ENCODE results near the gene TDRKH. TPM values are rescaled to one million over a fixed set of nuclear protein-coding genes. Genes with fewer than 3 reads are reported as not detected.
A peak's percentile ranks its signal among the peaks of the same experiment; 100 is the strongest.

Gene TDRKH
- total and polyA plus RNA-seq, 4 donors, result 1.5 to 6.7 (median 3.8) TPM

GRCh38 chr1:151830055-151830454, 39.8 kb upstream of the TDRKH start (continued):
- TF ChIP-seq NR2F2 (IDR thresholded peaks at IDR 0.05) (no peak), YY1 (IDR thresholded peaks at IDR 0.05) (no peak), HNF4A (conservative IDR thresholded peaks at IDR 0.05) (no peak)

- Histone ChIP-seq H3K27me3 (ENCODE audit: control insufficient read depth in 4 of 4, insufficient read depth in 4 of 4, low read length in 3 of 4) (no peaks in the 10 kb centered on the region), H3K4me3 (ENCODE audit: low read depth in 1 of 3, low read length in 3 of 3) (peak overlapping the region in 1 of 3 donors; percentile 77), H3K9me3 (ENCODE audit: control insufficient read depth in 4 of 4, low read length in 3 of 4) (no peaks in the 10 kb centered on the region), H3K4me1 (ENCODE audit: control insufficient read depth in 4 of 4, insufficient read depth in 4 of 4, low read length in 3 of 4) (peaks cover 19 to 79% (median 66%) of the 10 kb centered on the region in 4 donors), H3K36me3 (ENCODE audit: control insufficient read depth in 4 of 4, insufficient read depth in 3 of 4, low read depth in 1 of 4, low read length in 3 of 4) (peaks cover 2 to 12% (median 4%) of the 10 kb centered on the region in 4 donors), H3K27ac (ENCODE audit: low read depth in 1 of 2, low read length in 2 of 2) (peak overlapping the region in 1 of 2 donors; percentile 6), H3K9ac (ENCODE audit: low read depth in 1 of 2, low read length in 2 of 2) (peak overlapping the region in 1 of 2 donors; percentile 16)
- no peak for DNase-seq (ENCODE audit: low spot score)
- TF ChIP-seq TAF1 (conservative IDR thresholded peaks at IDR 0.05) (no peak), FOXA1 (IDR thresholded peaks at IDR 0.05) (no peak), CTCF (IDR thresholded peaks at IDR 0.05; ENCODE audit: low read depth, low read length, missing input control) (no peak), EGR1 (IDR thresholded peaks at IDR 0.05; ENCODE audit: low read depth in 2 of 2) (no peak), GABPA (IDR thresholded peaks at IDR 0.05 in 1 of 2, conservative IDR thresholded peaks at IDR 0.05 in 1 of 2) (no peak), YY1 (IDR thresholded peaks at IDR 0.05) (no peak), JUND (IDR thresholded peaks at IDR 0.05) (no peak), NR2F2 (IDR thresholded peaks at IDR 0.05) (no peak), RAD21 (IDR thresholded peaks at IDR 0.05) (no peak), HNF4A (conservative IDR thresholded peaks at IDR 0.05) (no peak), HNF4G (IDR thresholded peaks at IDR 0.05) (no peak), FOXA2 (IDR thresholded peaks at IDR 0.05) (no peak), SP1 (IDR thresholded peaks at IDR 0.05) (no peak)
- WGBS, result 54% methylated on average over 4 of the region's 4 CpGs
Observed at GRCh38 chr1:151829352-151830046, 39.2 kb upstream of the TDRKH start.

- no peak overlapping the region for H3K9ac ChIP-seq (ENCODE audit: low read depth in 1 of 2, low read length in 2 of 2)
- 20% methylated on average over 12 of the region's 12 CpGs for WGBS
- no peaks in the 10 kb centered on the region for H3K9me3 ChIP-seq (ENCODE audit: control insufficient read depth in 4 of 4, low read length in 3 of 4)
- no peak for DNase-seq (ENCODE audit: low spot score)
- H3K27me3 ChIP-seq (ENCODE audit: control insufficient read depth in 4 of 4, insufficient read depth in 4 of 4, low read length in 3 of 4), result no peaks in the 10 kb centered on the region
- no peak overlapping the region for H3K27ac ChIP-seq (ENCODE audit: low read depth in 1 of 2, low read length in 2 of 2)
- H3K4me1 ChIP-seq (ENCODE audit: control insufficient read depth in 4 of 4, insufficient read depth in 4 of 4, low read length in 3 of 4), result peaks cover 16 to 78% (median 64%) of the 10 kb centered on the region in 4 donors
- peaks cover 2 to 12% (median 4%) of the 10 kb centered on the region in 4 donors for H3K36me3 ChIP-seq (ENCODE audit: control insufficient read depth in 4 of 4, insufficient read depth in 3 of 4, low read depth in 1 of 4, low read length in 3 of 4)
- no peak overlapping the region for H3K4me3 ChIP-seq (ENCODE audit: low read depth in 1 of 3, low read length in 3 of 3)
- TF ChIP-seq HNF4A (conservative IDR thresholded peaks at IDR 0.05) (no peak), REST (IDR thresholded peaks at IDR 0.05) (peak; percentile 93)
Observed at GRCh38 chr1:151828921-151829320, 38.6 kb upstream of the TDRKH start.
